HL-60/S4 treated with phorbol 12-myristate 13-acetate at 8.2 ng/mL for 4 days and 3 days (cell line): ENCODE measurements around the gene NINL.

Experiments
- in situ Hi-C: fragments of 300-500 bp; cut with MboI; formaldehyde crosslinking; loops from 2 replicates; pipeline ENCODE4 v1.15.0; 2022; ENCODE audit warnings: low sequenced_read_pairs

Gene NINL

DNA sequence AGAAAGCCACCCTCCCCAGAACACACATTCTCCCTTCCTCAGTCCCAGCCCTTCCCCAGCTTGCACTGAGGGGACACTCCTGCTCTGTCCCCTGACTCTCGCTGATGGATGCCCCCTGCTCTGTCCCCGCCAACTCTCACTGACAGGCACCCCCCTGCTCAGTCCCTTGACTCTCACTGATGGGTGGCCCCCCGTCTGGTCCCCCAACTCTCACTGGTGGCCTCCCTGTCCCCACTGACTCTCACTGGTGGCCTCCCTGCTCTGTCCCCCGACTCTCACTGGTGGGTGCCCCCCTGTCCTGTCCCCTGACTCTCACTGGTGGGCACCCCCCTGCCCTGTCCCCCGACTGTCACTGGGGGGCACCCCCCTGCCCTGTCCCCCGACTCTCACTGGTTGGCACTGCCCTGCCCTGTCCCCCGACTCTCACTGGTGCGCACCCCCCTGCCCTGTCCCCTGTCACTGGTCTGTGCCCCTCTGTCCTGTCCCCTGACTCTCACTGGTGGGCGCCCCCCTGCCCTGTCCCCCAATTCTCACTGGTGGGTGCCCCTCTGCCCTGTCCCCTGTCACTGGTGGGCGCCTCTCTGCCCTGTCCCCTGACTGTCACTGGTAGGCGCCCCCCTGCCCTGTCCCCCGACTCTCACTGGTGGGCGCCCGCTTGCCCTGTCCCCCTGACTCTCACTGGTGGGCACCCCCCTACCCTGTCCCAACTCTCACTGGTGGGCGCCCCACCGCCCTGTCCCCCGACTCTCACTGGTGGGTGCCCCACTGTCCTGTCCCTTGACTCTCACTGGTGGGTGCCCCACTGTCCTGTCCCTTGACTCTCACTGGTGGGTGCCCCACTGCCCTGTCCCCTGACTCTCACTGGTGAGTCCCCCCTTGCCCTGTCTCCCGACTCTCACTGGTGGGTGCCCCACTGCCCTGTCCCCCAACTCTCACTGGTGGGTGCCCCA is 116.9 kb downstream of the NINL start:
- in situ Hi-C loops = no loop called here

DNA sequence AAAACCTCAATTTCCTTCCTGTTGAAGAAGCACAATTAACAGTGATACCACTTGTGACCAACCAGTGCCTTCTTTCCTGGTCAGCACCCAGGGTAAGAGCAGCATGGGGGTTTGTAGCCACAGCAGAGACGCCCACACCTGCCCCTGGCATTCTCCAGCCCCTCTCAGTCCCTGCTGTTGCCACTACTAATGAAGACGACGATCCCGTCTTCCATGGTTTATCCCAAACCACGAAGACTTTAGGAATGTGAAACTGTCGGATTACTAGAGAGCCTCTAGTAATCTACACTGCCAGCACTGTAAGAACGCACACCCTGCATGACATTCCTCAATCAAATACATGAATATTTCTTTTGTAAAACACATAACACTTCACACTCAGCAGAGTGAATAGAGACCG is 117.9 kb downstream of the NINL start:
- in situ Hi-C loops = no loop called here

DNA sequence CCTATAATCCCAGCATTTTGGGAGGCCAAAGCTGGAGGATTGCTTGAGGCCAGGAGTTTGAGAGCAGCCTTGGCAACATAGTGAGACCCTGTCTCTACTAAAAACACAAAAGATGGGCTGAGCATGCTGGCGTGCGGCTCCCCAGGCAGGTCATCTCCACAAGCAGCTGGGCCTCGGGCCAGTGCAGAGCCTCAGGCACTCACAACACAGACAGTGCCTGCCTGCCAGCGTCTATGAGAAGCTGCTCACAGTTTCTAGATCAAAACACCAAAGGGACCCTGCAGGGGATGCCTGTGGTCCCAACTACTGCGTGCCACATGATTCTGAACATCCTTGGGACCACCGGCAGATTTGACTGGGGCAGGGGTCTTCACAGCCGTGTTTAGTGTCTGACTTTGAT is 118.5 kb downstream of the NINL start:
- in situ Hi-C loops = no loop called here

DNA sequence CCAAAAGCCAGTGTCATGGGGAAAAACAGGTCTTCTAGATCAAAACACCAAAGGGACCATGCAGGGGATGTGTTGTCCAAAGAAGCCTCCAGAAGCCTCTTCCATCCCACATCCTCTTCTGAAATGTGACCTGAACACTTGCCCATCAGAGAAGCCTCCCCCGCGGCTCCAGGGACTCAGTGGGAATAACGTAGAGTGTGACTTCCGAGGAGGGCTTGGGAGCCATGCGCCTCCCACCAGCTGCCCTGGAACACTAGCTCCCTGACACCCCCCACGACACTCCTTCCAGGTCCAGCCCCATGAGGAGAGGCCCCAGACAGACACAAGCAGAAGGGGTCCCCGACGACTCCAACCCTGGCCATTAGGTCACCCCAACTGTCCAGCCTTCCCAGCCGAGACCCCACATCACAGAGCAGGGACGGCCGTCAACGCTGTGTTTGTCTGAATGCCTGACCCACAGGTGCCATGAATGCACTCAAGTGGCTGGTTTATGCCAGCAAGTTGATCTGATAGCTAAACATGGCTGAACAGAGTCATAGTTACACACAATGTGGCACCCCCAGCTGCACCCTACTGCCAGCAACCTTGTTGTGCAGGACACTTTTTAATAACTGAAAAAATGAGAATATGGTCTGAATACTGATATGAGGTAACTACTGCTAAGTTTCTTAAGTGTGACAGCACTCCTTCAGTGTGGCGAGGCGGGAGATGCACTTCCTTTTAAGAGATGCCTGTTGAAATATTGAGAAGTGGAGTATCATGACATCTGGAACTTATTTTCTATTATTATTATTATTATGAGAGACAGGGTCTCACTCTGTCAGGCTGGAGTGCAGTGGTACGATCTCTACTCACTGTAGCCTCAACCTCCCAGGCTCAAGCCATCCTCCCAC is 119.8 kb downstream of the NINL start:
- in situ Hi-C loops = no loop called here

DNA sequence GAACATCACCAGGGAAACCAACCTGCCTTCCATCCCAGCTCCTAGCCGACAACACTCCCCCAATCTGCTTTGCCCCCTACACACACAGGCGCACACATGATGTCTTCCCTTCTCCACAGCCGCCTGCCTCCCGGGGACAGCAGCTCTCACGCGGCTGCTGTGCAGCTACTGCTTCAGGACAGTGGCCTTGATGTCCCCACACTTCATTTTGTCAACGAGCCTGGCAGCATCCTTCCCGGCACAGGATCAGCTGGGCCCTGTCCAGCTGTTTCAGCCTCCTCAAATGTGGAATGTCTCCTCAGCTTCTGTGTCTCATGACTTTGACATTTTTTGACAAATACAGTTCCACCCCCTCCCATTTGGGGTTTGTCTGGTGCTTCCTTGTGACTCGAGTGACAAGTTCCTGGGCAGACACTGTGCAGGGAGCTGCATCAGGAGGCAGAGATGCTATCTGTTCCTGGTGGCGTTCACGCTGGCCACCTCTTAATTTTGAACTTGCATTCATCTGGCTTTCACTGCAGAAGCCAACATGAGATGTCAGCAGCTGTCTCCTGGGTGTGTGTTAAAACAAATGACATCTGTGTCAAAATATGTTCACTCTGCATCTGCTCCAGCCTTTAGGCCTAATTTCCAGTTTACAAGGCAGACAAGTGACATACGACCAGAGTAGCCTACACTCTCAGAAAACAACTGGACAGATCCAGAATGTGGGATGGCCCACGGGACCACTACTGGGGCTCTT is 120.7 kb downstream of the NINL start:
- in situ Hi-C loops = no loop called here

DNA sequence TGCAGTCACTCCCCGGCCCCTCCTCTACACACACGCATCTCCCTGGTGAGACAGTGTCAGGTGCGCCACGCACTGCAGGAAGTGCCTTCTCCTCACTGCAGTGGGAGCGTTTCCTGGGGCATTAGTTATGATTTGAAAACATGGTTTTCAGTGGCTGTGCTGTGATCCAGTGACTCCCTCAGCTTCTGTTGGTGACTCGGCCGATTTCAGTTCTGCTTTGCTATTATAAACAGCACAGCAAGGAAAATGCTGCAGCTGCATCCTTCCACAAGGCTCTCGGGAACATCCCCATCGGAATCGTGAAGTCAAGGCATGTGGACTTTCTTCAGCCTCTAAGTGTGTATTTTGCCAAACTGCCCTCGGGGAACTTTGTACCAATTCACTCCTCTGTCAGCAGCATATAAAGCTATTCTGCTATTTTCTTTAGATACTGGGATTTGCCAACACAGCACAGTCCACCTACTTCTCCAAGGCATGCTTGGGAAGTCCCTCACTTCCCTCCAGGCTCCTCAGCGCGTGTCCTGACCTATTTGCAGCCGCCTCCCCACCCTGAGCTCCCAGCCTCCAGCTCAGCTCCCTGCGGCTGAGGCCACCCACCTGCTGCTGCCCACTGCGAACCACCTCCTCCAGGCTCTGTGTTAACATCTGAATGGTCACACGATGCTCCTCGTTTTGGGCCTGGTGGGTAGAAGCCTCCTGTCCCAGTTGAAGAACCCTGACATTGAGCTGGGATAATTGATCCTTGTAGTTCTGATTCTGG is 123.4 kb downstream of the NINL start:
- in situ Hi-C loops = no loop called here

DNA sequence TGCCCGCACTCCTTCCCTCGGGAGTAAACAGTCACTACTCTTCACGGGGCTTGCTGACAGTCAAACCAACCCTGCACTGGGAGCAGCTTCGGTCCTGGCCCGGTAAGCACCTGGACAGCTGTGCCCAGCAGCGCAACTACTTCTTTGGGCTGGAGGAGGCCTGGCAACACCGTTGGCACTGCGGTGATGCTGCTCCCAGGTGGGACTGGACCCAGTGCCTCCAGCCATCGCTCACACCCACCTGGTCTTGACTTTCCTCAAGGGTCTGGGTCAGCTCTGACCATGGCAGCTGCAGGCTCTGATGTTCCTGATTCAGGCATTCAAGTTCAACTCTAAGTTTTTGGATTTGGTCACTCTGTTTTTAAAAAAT is 124.1 kb downstream of the NINL start:
- in situ Hi-C loops = no loop called here

DNA sequence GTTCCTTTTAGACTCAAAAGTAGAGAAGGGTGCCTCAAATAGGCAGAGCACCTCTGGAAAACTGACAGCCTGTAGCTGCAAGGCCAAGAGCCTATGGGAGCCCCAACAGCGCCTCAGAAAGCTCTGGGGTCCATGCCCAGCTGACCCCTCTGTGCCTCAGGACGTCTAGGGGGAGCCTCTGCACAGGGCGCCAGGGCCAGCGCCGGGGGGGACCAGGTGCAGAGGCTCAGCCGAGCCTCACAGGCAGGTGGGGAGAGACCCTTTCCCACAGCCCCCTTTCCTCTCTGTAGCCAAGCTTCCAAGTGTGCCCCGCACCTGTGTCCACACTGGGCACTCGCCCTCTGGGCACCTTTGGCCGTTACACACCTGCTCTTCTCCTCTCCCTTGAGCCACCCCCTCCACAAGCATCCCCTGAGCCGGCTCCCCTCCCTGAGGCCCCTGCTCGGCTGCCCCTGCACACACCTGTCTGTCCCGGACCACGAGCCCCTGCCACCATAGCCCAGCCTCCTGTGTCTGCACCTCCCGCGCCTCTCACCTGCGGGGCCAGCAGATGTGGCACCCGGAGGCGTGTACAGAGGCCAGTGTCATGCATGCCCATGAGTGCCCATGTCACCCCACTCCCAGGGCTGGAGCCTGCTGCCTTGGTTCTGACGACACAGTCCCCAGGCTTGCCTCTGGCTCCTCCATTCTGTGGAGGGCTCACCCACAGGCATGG is 124.6 kb downstream of the NINL start:
- in situ Hi-C loops = no loop called here

DNA sequence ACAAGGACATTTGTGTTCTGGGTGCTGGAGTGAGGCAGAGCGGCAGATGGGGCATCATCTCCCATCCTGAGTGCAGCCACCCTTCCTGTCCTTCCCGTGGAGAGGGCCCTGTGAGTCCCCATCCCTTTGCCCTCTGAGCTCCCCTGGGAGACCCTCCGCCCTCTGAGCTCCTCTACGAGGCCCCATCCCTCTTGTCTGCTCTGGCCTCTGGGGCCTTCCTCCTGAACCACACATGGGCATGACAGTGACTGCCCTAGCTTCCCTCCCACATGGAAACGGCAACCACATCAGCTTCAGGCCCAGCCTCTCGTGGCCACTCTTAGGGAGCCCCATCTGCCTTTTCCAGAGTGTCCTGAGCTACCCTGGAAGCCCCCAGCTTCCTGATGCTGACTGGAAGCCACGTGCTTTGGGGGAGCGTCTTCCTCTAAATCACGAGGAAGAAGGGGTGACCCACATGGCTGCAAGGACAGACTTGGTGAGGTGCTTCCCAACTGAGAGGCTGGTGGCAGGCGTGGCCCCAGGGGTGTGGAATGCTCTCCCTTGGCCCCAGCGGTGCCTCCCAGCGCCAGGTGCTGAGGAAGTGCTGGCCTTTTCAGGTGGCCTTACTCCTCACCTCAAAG is 125.3 kb downstream of the NINL start:
- in situ Hi-C loops = no loop called here

DNA sequence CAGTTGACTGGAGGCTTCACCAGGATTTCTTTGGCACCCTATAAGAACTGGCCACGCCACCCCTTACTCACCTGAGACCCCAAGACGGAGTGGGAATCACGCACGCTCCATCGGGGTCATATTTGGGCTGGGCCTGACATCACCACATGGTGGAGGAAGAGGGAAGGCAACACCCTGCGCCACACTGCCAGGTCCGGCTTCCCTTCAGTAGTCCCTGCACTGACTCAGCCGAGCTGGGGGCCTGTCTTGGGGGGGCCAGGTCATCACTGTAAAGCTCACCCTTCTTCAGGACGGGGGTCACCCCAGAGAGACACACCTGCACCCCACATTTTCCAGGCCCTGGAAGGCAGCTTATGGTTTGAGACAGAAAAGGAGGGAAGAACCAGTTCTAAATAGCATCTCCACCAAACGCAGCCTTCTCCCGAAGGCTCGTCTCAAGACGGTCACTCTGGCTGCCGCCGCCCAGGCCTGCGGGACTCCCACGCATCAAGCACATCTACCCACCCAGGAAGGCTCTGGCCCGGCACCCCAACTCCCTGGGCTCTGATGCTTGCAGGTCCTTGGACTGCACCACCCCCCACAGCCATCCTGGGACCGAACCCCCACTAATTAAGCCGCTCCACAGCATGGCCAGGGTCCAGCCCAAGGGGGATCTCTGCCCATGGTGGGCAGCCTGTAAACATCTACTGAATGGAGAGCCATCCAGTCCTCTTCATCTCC is 126.1 kb downstream of the NINL start:
- in situ Hi-C loops = no loop called here

DNA sequence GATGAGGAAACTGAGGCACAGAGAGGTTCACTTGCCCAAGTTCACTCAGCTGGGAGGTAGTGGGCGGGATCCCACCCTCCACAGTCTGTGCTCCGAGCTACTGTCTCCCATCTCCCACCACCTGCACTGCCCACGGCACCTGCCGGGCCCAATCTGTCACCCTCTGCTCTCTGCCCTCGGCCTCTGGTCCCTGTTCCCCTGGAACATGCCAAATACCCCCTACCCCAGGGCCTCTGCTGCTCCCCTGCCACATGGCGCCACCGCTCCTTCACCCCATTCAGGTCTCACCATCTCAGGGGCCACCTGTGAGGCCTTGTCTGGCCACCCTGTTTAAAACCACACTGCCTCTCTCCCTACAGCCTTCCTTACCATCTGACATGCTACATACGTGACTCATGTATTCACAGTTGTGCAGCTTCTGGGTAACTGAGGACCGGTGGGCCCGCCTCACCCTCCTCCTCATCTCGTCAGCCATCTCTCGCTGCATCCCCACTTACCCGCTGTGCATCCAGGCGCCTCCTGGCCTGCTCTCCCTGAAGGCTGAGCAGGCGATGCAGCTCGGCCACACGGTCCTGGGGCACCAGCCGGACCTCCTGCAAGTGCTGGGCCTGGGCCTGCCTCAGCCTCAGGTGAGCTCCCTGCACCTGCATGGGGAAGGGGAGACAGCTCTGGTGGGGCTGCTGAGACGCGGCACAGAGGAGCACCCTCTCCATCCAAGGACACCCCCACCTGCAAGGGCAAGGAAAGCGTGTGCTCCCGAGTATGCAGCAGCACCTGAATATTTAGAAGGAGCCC is 127.2 kb downstream of the NINL start:
- in situ Hi-C loops = no loop called here

DNA sequence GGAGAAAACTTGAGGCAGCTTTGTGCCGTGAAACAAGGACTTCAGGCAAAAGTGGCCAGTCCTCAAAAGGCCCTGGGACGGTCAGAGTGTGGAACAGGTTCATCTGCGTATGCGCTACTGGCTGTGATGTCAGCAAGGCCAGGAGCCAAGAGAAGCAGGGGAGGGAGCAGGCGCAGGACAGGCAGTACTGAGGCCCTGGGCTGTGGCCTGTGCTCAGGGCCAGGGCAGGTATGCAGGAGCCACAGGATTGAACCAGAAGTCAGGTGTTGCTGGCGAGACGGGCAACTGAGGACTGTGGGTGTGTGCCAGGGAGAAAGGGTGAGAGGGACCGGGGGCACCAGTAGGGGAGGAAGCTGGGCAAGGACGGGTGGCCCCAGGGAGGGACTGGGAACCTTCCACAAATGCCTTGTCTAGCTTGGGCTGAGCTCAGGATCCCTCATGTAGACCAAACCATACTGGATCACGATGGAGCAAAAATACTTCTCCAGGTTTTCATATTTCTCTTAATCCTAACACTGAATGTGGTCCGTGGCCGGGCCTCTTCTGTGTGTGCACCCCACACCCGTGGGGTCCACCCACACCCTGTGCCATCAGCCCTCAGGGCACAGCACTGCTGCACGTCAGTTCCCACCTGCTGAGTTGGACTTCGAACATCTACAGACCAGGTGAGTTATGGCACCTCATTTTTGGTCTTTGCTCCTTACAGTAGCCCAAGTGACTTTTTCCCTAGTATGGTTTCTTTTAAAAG is 131.0 kb downstream of the NINL start:
- in situ Hi-C loops = no loop called here

DNA sequence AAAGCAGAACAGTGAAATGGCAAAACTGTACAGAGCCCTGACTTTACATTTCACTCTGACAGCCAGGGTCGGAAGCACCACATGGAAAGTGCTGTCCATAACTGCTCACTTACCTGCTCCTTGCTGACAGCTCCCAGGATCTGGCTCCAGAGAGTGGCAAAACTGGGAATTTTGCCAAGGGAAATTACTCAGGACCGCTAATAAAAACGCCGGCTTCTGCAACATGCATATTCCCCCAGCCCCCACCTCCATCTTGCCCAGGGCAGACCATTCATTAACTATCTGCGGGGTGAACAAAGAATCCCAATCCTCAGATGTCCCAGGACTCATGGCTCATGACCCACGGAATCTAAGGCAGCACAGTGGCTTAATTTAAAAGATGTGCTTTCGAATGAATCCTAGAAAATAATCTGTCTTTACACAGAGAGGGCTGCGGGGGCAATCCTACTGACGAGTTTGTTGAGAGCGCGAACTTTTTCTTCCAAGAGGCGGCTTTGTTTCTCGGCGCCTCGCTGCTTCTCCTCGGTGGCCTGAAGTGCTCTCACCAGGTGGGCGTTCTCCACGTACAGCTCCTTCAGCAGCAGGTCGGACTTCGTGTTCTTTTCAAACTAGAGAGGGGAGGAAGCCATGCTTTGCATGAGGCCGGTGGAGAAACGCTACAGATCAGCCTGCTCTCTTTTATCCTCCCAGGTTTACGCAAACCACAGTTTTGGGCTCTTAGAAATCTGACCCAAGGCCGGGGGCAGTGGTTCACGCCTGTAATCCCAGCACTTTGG is 132.1 kb downstream of the NINL start:
- in situ Hi-C loops = no loop called here

DNA sequence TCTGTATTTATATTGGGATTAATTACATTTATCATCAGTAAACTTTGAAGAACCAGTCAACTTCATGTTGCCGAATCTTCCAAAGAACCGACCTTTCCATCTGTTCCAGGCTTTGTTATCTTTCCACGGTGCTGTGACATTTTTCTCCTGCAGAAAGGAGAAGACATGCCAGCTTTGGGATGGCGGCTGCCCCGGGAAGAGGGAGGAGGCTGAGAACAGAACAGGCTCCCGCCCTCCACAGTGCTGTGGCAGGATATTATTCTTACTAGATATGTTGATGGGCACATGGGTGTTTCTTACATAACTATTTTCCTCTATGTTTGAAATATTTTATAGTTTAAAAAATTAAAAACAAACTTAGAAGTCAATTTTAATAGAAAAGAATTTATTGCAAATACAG is 133.0 kb downstream of the NINL start:
- in situ Hi-C loops = no loop called here

DNA sequence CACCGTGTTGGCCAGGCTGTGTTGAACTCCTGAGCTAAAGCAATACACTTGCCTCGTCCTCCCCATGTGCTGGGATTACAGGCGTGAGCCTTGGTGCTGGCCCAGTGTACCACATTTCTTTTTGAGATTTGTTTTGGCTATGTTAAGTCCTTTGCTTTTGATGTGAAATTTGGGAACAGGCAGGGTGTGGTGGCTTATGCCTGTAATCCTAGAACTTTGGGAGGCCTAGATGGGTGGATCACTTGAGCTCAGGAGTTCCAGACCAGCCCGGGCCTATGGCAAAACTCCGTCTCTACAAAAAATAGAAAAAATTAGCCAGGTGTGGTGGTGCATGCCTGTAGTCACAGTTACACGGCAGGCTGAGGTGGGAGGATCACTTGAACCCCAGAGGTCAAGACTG is 137.7 kb downstream of the NINL start:
- in situ Hi-C loops = no loop called here

DNA sequence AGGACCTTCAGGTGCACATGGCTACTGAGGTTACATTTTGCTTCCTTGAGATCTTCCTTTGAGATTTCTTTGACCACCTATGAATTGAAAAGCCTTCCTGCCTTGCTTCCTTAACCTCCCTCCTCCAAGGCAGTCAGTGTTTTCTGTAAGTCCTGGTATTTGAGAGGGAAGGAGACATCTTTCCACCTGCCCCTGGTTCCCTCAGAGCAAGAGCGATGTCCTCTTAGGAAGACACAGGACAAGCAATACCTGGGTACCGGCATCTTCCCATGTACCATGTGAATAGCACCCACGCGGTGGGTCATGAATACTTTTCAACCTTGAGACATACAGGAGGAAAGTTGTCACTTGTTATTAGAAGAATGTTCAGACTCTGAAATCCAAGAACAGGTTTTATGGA is 140.8 kb downstream of the NINL start:
- in situ Hi-C loops = no loop called here

DNA sequence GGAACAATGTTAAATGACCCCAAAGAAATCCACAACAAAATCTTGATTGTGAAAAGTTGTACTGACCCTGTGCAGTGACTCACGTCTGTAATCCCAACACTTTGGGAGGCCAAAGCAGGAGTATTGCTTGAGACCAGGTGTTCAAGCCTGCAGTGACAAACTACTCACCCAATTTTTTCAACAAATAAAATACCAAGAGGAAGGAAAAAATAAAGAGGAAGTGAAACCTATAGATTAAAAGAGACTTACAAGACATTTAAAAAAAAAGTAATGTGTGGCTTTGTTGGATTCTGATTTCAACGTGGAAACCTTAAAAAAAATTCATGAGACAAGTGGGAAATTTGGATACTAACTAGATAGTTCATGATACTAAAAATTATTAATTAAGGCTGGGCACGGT is 146.0 kb downstream of the NINL start:
- in situ Hi-C loops = no loop called here
